PC-9 (cell line): ENCODE data around the gene PEAK3. TPM values are rescaled to one million over a fixed set of nuclear protein-coding genes. Genes with fewer than 3 reads are reported as not detected.

Experiments used
- BruUV-seq: library from RNA; stranded (reverse); fragments of 400-500 nt; replicated peaks from 2 replicates; lab custom pipeline; 2021; lab: Mats Ljungman, UMichigan
- CTCF ChIA-PET: fragments of 300-600 bp; sonication (Branson Sonifier 250); formaldehyde crosslinking; loops from one replicate; lab custom pipeline; 2022; ENCODE audit warnings: antibody characterized with exemption; lab: Charles Lee
- POLR2A ChIA-PET: fragments of 300-600 bp; sonication (Branson Sonifier 250); formaldehyde crosslinking; loops from one replicate; lab custom pipeline; 2022; ENCODE audit warnings: antibody characterized with exemption; ENCODE audit not compliant: unreplicated experiment; lab: Charles Lee
- DNase-seq, 2 experiments: peaks; one replicate each; pipeline versions ENCODE4 v3.0.0 to v3.0.0-alpha.2; 2015 to 2022; ENCODE audit warnings: mixed read lengths in 1 of 2
- H2AFZ ChIP-seq: fragments of 200-600 bp; sonication (generic); 2 replicates; pipeline ENCODE4 v1.8.1; 2017; ENCODE audit warnings: antibody characterized with exemption
- H3F3A ChIP-seq: fragments of 200-600 bp; sonication (generic); 2 replicates; pipeline ENCODE4 v1.8.1; 2017; ENCODE audit warnings: antibody characterized with exemption, mild to moderate bottlenecking, low read depth; ENCODE audit not compliant: insufficient read depth
- H3K27ac ChIP-seq: fragments of 200-600 bp; sonication (generic); 2 replicates; pipeline ENCODE4 v1.6.1; 2016; ENCODE audit warnings: mixed run types
- H3K27me3 ChIP-seq: fragments of 200-600 bp; sonication (generic); 2 replicates; pipeline ENCODE4 v1.6.1; 2016; ENCODE audit warnings: low read depth, mixed run types; ENCODE audit not compliant: insufficient read depth
- H3K36me3 ChIP-seq: fragments of 200-600 bp; sonication (generic); 2 replicates; pipeline ENCODE4 v1.6.1; 2016; ENCODE audit warnings: low read depth, mixed run types
- H3K4me1 ChIP-seq: fragments of 200-600 bp; sonication (generic); replicated peaks from 2 replicates; pipeline ENCODE4 v1.6.1; 2016; ENCODE audit warnings: mixed run types; ENCODE audit not compliant: insufficient read depth
- H3K4me2 ChIP-seq: fragments of 200-600 bp; sonication (generic); 2 replicates; pipeline ENCODE4 v1.6.1; 2017; ENCODE audit warnings: mixed run types
- H3K4me3 ChIP-seq: fragments of 200-600 bp; sonication (generic); 2 replicates; pipeline ENCODE4 v1.6.1; 2016; ENCODE audit warnings: mixed run types
- H3K79me2 ChIP-seq: fragments of 200-600 bp; sonication (generic); 2 replicates; pipeline ENCODE4 v1.6.1; 2017; ENCODE audit warnings: low read depth, mixed run types
- H3K9me2 ChIP-seq: fragments of 200-600 bp; sonication (generic); 2 replicates; pipeline ENCODE4 v1.8.1; 2017; ENCODE audit warnings: mild to moderate bottlenecking; ENCODE audit not compliant: insufficient read depth
- H3K9me3 ChIP-seq: fragments of 200-600 bp; sonication (generic); 2 replicates; pipeline ENCODE4 v1.8.1; 2016; ENCODE audit warnings: low read depth; ENCODE audit not compliant: insufficient read depth
- H4K20me1 ChIP-seq: fragments of 200-600 bp; sonication (generic); 2 replicates; pipeline ENCODE4 v1.8.1; 2017; ENCODE audit not compliant: insufficient read depth
- CTCF ChIP-seq: fragments of 200-600 bp; sonication (generic); conservative IDR thresholded peaks from 2 replicates; pipeline ENCODE4 v1.6.1; 2017; ENCODE audit warnings: mixed run types, antibody characterized with exemption, mild to moderate bottlenecking, moderate library complexity
- EZH2 ChIP-seq: fragments of 200-600 bp; sonication (generic); IDR thresholded peaks from 2 replicates; pipeline ENCODE4 v1.8.0; 2017; ENCODE audit warnings: antibody characterized with exemption, low read depth
- intact Hi-C: fragments of 100-400 bp; cut with micrococcal nuclease; formaldehyde crosslinking; loops from one replicate; pipeline ENCODE4 v1.10.0; 2022; ENCODE audit not compliant: unreplicated experiment
- total RNA-seq: library from RNA; stranded (reverse); gene quantifications from 2 replicates; pipeline ENCODE4 v1.2.3, GENCODE V29; 2021

Gene PEAK3
- total RNA-seq, 1 experiment from 2014 or later: not detected

- no peaks in the 10 kb centered on the region for H3K27me3 ChIP-seq
- no TSS peak for BruUV-seq
- no peak overlapping the region for H3K27ac ChIP-seq
- no peak overlapping the region for H3K4me3 ChIP-seq
- H3K9me2 ChIP-seq: no peaks in the 10 kb centered on the region
- H3F3A ChIP-seq: peaks cover 9% of the 10 kb centered on the region; the same call in 1 of the 2 replicates
- ChIA-PET POLR2A (no interaction called here), CTCF (no interaction called here)
- H3K79me2 ChIP-seq: peaks cover 66% of the 10 kb centered on the region
- peaks cover 15% of the 10 kb centered on the region for H3K4me1 ChIP-seq
- intact Hi-C loops: no loop called here
- no peaks in the 10 kb centered on the region for H3K36me3 ChIP-seq
- no peaks in the 10 kb centered on the region for H3K9me3 ChIP-seq
- H2AFZ ChIP-seq: no peak overlapping the region
- H4K20me1 ChIP-seq: peaks cover 61% of the 10 kb centered on the region
- TF ChIP-seq EZH2 (no peak), CTCF (no peak)
- H3K4me2 ChIP-seq: no peak overlapping the region
- DNase-seq: no peak
Measured at GRCh38 chr19:2240881-2241760, 40.9 kb downstream of the PEAK3 start.

GRCh38 chr19:2239771-2240770, 41.9 kb downstream of the PEAK3 start:
- Histone ChIP-seq H3K36me3 (no peaks in the 10 kb centered on the region), H3K4me3 (peak overlapping the region; percentile 26; the same call in 1 of the 2 replicates), H3K4me1 (peaks cover 15% of the 10 kb centered on the region), H3K27ac (0 out of 2 replicates have a peak overlapping the region, but pooled peaks have one; percentile 12), H2AFZ (no peak overlapping the region), H3K9me3 (no peaks in the 10 kb centered on the region), H3K4me2 (peak overlapping the region; percentile 93; the same call in 1 of the 2 replicates), H3K27me3 (no peaks in the 10 kb centered on the region), H3K9me2 (no peaks in the 10 kb centered on the region), H3K79me2 (peaks cover 75% of the 10 kb centered on the region), H3F3A (peaks cover 9% of the 10 kb centered on the region; the same call in 1 of the 2 replicates), H4K20me1 (peaks cover 61% of the 10 kb centered on the region)
- intact Hi-C loops: loop anchor here (10.0 kb wide), 1 partner anchor 225 kb away; no protein-coding TSS in a partner anchor
- TF ChIP-seq EZH2: no peak
- TF ChIP-seq CTCF: no peak
- DNase-seq: no peak
- BruUV-seq: no TSS peak
- POLR2A ChIA-PET: no interaction called here
- CTCF ChIA-PET: interaction anchor here (0.6 kb wide), 1 partner anchor 88 kb away, joined by 3 read pairs; no protein-coding TSS in a partner anchor

GRCh38 chr19:2239173-2239572, 42.8 kb downstream of the PEAK3 start:
- intact Hi-C loops: loop anchor here (10.0 kb wide), 1 partner anchor 226 kb away; no protein-coding TSS in a partner anchor
- peak overlapping the region; percentile 93 for H3K4me2 ChIP-seq
- peaks cover 61% of the 10 kb centered on the region for H4K20me1 ChIP-seq
- no peaks in the 10 kb centered on the region for H3K36me3 ChIP-seq
- 0 out of 2 replicates have a peak overlapping the region, but pooled peaks have one; percentile 12 for H3K27ac ChIP-seq
- peaks cover 9% of the 10 kb centered on the region; the same call in 1 of the 2 replicates for H3F3A ChIP-seq
- no peaks in the 10 kb centered on the region for H3K9me2 ChIP-seq
- H3K4me1 ChIP-seq: peaks cover 15% of the 10 kb centered on the region
- H3K27me3 ChIP-seq: no peaks in the 10 kb centered on the region
- no TSS peak for BruUV-seq
- no peak for TF ChIP-seq EZH2
- POLR2A ChIA-PET: no interaction called here
- H3K79me2 ChIP-seq: peaks cover 84% of the 10 kb centered on the region
- no peak for DNase-seq
- H2AFZ ChIP-seq: no peak overlapping the region
- H3K9me3 ChIP-seq: no peaks in the 10 kb centered on the region
- CTCF ChIA-PET: interaction anchor here (0.6 to 0.7 kb wide), 3 partner anchors 19 to 392 kb away, joined by 5 to 9 read pairs (median 7); no protein-coding TSS in a partner anchor
- H3K4me3 ChIP-seq: peak overlapping the region; percentile 26; the same call in 1 of the 2 replicates
